Nephron (organoid): Measurements from ENCODE around the gene FAM89A.

ENCODE experiments used
- H3K27ac Mint-ChIP-seq, 3 experiments: 2 replicates each; pipeline ENCODE4 v1.8.0; 2020; ENCODE audit warnings: mixed read lengths in 3 of 3, mild to moderate bottlenecking in 2 of 3, moderate library complexity in 1 of 3
- H3K27me3 Mint-ChIP-seq: 2 replicates; pipeline ENCODE4 v1.8.0; 2021; ENCODE audit warnings: low read depth, mild to moderate bottlenecking, moderate library complexity, mixed read lengths
- H3K36me3 Mint-ChIP-seq: 2 replicates; pipeline ENCODE4 v1.8.0; 2020; ENCODE audit warnings: low read depth, mixed read lengths
- H3K4me1 Mint-ChIP-seq: 2 replicates; pipeline ENCODE4 v1.8.0; 2020; ENCODE audit warnings: mixed read lengths
- H3K4me3 Mint-ChIP-seq, 3 experiments: 2 replicates each; pipeline ENCODE4 v1.8.0; 2020; ENCODE audit warnings: mild to moderate bottlenecking in 3 of 3, mixed read lengths in 3 of 3, moderate library complexity in 2 of 3
- H3K9me3 Mint-ChIP-seq: 2 replicates; pipeline ENCODE4 v1.8.0; 2020; ENCODE audit warnings: mixed read lengths
- CTCF ChIP-seq, 3 experiments: fragments of 200-600 bp; sonication (generic); IDR thresholded peaks; one replicate each; pipeline ENCODE4 v1.5.0; 2021; ENCODE audit warnings: antibody characterized with exemption in 3 of 3; ENCODE audit not compliant: unreplicated experiment in 3 of 3

Gene FAM89A

GRCh38 chr1:231040800-231041718 is 1.0 kb upstream of the FAM89A start:
- Mint-ChIP-seq H3K27me3 (peaks cover 67% of the 10 kb centered on the region), H3K36me3 (peaks cover 8% of the 10 kb centered on the region)

GRCh38 chr1:231039161-231040018 is 664 bp downstream of the FAM89A start:
- Mint-ChIP-seq H3K4me1 (peaks cover 18% of the 10 kb centered on the region), H3K27ac (peak overlapping the region; percentile 17 to 68 (median 45)), H3K4me3 (peak overlapping the region; percentile 82 to 90 (median 89)), H3K9me3 (no peaks in the 10 kb centered on the region), H3K27me3 (peaks cover 59% of the 10 kb centered on the region), H3K36me3 (peaks cover 8% of the 10 kb centered on the region)
- no peak for TF ChIP-seq CTCF (IDR thresholded peaks at IDR 0.05; ENCODE audit: unreplicated experiment in 3 of 3)

More at GRCh38 chr1:231040800-231041718, 1.0 kb upstream of the FAM89A start:
- Mint-ChIP-seq H3K4me3 (peak overlapping the region; percentile 78 to 83 (median 83)), H3K9me3 (peaks cover 9% of the 10 kb centered on the region), H3K27ac (peak overlapping the region; percentile 13 to 52 (median 38)), H3K4me1 (peaks cover 18% of the 10 kb centered on the region)
- TF ChIP-seq CTCF (IDR thresholded peaks at IDR 0.05; ENCODE audit: unreplicated experiment in 3 of 3): no peak

DNA sequence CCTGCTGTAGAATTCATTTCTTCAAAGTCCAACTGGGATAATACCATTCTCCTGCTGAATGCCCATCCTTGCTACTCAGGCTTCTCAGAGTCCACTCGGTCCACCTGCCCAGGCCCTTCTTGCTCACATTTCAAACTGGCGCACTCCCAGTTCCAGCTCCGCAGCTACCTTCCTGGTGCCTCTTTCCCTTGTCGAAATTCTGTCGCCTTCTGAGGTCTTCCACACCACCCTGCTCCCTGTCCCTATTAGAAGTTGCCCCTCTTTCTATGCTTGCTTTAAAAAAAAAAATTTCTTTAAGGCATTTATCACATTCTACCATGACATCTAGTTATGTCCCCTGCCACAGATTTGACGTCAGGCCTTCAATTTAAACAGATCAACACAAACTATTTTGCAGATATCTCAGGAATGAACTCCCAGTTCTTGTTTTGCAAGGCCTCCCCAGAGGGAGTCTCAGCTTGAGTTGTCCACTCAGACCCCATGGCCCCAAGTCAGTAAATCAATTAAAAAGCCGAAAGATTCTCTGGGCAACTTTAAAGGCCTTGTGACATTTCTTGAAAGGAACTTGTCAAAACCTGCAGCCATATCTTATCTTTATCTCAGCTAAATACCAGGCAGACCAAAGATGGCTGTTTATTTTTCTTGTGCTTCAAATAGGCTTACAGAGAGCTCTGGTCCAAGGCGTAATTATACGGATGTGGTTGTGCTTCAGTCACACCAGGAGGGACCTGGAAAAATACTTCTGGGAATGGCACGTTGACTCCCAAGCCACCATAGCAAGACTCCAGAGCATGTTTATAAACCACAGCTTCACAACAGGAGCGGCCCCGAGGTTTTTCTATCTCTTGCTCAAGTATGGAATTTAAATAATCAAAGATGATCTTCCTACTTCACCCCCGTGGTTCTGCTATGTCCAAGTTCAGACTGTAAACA is 2.2 kb downstream of the FAM89A start:
- Mint-ChIP-seq H3K27me3 (peaks cover 63% of the 10 kb centered on the region), H3K9me3 (no peaks in the 10 kb centered on the region), H3K4me3 (peak overlapping the region; percentile 82 to 90 (median 89)), H3K4me1 (peaks cover 18% of the 10 kb centered on the region), H3K27ac (peak overlapping the region in 2 of 3 experiments; percentile 43 to 80), H3K36me3 (peaks cover 8% of the 10 kb centered on the region)
- no peak for TF ChIP-seq CTCF (IDR thresholded peaks at IDR 0.05; ENCODE audit: unreplicated experiment in 3 of 3)

- no peak for TF ChIP-seq CTCF (IDR thresholded peaks at IDR 0.05; ENCODE audit: unreplicated experiment in 3 of 3)
- Mint-ChIP-seq H3K27me3 (peaks cover 54% of the 10 kb centered on the region), H3K9me3 (no peaks in the 10 kb centered on the region)
These were observed 3.6 kb downstream of the FAM89A start for GRCh38 chr1:231036416-231036815.

DNA sequence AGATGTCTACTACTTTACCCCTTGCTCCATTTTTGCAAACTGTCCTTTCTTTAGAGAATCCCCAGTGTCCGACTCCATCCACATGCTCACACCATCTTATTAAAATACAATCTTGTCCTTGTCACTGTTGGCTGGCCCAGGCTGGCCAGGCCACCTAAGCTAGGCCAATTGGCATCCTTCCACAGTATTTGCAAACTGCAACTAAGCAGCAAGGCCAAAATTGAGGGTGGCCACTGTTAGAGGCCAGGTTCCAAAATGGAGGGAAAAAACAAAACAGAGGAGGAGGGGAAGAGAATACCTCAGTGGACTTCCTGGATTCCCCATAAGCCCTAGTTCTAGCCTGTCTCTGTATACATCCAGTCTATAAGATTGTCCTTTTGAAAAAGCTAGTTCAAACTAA is 4.3 kb downstream of the FAM89A start:
- peaks cover 13% of the 10 kb centered on the region for H3K4me1 Mint-ChIP-seq
- no peak for TF ChIP-seq CTCF (IDR thresholded peaks at IDR 0.05; ENCODE audit: unreplicated experiment in 3 of 3)
- H3K36me3 Mint-ChIP-seq: peaks cover 8% of the 10 kb centered on the region
- H3K4me3 Mint-ChIP-seq: no peak overlapping the region
- H3K9me3 Mint-ChIP-seq: no peaks in the 10 kb centered on the region
- no peak overlapping the region for H3K27ac Mint-ChIP-seq
- peaks cover 51% of the 10 kb centered on the region for H3K27me3 Mint-ChIP-seq

More at GRCh38 chr1:231036416-231036815, 3.6 kb downstream of the FAM89A start:
- peak overlapping the region in 2 of 3 experiments; percentile 3 to 6 for H3K4me3 Mint-ChIP-seq
- H3K27ac Mint-ChIP-seq: no peak overlapping the region
- H3K36me3 Mint-ChIP-seq: peaks cover 8% of the 10 kb centered on the region
- H3K4me1 Mint-ChIP-seq: peaks cover 17% of the 10 kb centered on the region
